GM23248 (cell line): Measurements from ENCODE around the gene ZNF426.
"Not testable (repeated sequence)": the region's sequence is repeated elsewhere in the genome, so short reads cannot be mapped to it uniquely, and the experiment has no call there.

Source experiments
- EZH2 ChIP-seq: fragments of 200-600 bp; sonication (generic); IDR thresholded peaks from 2 replicates; pipeline ENCODE4 v1.6.1; 2018; ENCODE audit warnings: antibody characterized with exemption, mild to moderate bottlenecking; ENCODE audit not compliant: insufficient read depth, poor library complexity, severe bottlenecking
- EZH2phosphoT487 ChIP-seq: fragments of 200-600 bp; sonication (generic); IDR thresholded peaks from 2 replicates; pipeline ENCODE4 v1.6.1; 2018; ENCODE audit warnings: antibody characterized with exemption, moderate library complexity, mild to moderate bottlenecking, low read depth; ENCODE audit not compliant: insufficient read depth

GRCh38 chr19:9541281-9541680, 2.8 kb upstream of the ZNF426 start:
- TF ChIP-seq EZH2, EZH2phosphoT487: not testable (repeated sequence)
